H7 (cell line): Measurements from ENCODE around the gene ADCY5. TPM values are rescaled to one million over a fixed set of nuclear protein-coding genes. Genes with fewer than 3 reads are reported as not detected.

Source experiments
- DNase-seq: peaks from one replicate; pipeline ENCODE4 v3.0.0; 2012
- H3K27me3 ChIP-seq: 2 replicates; pipeline ENCODE4 v1.6.0; 2011; ENCODE audit warnings: mild to moderate bottlenecking, low read length; ENCODE audit not compliant: control insufficient read depth, insufficient read depth
- H3K36me3 ChIP-seq: replicated peaks from 2 replicates; pipeline ENCODE4 v1.5.1; 2011; ENCODE audit warnings: low read length; ENCODE audit not compliant: control insufficient read depth, insufficient read depth
- H3K4me3 ChIP-seq: 2 replicates; pipeline ENCODE4 v1.5.1; 2011; ENCODE audit warnings: low read depth, mild to moderate bottlenecking, control low read depth, low read length, moderate library complexity; ENCODE audit not compliant: insufficient read depth
- total RNA-seq: library from RNA; depleted of rRNA; stranded (reverse); fragments of >200 nt; shearing (Covaris generic); gene quantifications from 2 replicates; pipeline ENCODE4 v1.2.3, GENCODE V29; 2014

ADCY5 gene
- total RNA-seq, 1 experiment from 2014 or later: 2.4 TPM

- Histone ChIP-seq H3K27me3 (no peaks in the 10 kb centered on the region; the same call in 1 of the 2 replicates), H3K4me3 (no peak overlapping the region), H3K36me3 (no peaks in the 10 kb centered on the region)
- no peak for DNase-seq
Observed at GRCh38 chr3:123385499-123385898, 63.4 kb downstream of the ADCY5 start.

- Histone ChIP-seq H3K27me3 (no peaks in the 10 kb centered on the region; the same call in 1 of the 2 replicates), H3K4me3 (no peak overlapping the region), H3K36me3 (no peaks in the 10 kb centered on the region)
- no peak for DNase-seq
Observed at GRCh38 chr3:123385001-123385401, 63.9 kb downstream of the ADCY5 start.

GRCh38 chr3:123384256-123384655 is 64.6 kb downstream of the ADCY5 start:
- no peak overlapping the region for H3K4me3 ChIP-seq
- no peak for DNase-seq
- no peaks in the 10 kb centered on the region for H3K36me3 ChIP-seq
- no peaks in the 10 kb centered on the region; the same call in 1 of the 2 replicates for H3K27me3 ChIP-seq

- DNase-seq: peak; percentile 73
- Histone ChIP-seq H3K27me3 (no peaks in the 10 kb centered on the region; the same call in 1 of the 2 replicates), H3K36me3 (no peaks in the 10 kb centered on the region), H3K4me3 (no peak overlapping the region)
Observed at GRCh38 chr3:123383091-123384053, 65.5 kb downstream of the ADCY5 start.

- DNase-seq: no peak
- Histone ChIP-seq H3K27me3 (no peaks in the 10 kb centered on the region), H3K4me3 (no peak overlapping the region)
Observed at GRCh38 chr3:123380261-123380660, 68.6 kb downstream of the ADCY5 start.

GRCh38 chr3:123379041-123379830 is 69.7 kb downstream of the ADCY5 start:
- no peak for DNase-seq
- Histone ChIP-seq H3K4me3 (no peak overlapping the region), H3K27me3 (no peaks in the 10 kb centered on the region), H3K36me3 (no peaks in the 10 kb centered on the region)

More at GRCh38 chr3:123380261-123380660, 68.6 kb downstream of the ADCY5 start:
- H3K36me3 ChIP-seq: no peaks in the 10 kb centered on the region

- H3K4me3 ChIP-seq: no peak overlapping the region
- H3K27me3 ChIP-seq: no peaks in the 10 kb centered on the region
- H3K36me3 ChIP-seq: no peaks in the 10 kb centered on the region
- DNase-seq: no peak
Observed at GRCh38 chr3:123378409-123378915, 70.4 kb downstream of the ADCY5 start.

GRCh38 chr3:123377243-123377740 is 71.6 kb downstream of the ADCY5 start:
- Histone ChIP-seq H3K36me3 (no peaks in the 10 kb centered on the region), H3K4me3 (no peak overlapping the region), H3K27me3 (no peaks in the 10 kb centered on the region)
- DNase-seq: no peak

- no peaks in the 10 kb centered on the region for H3K36me3 ChIP-seq
- no peaks in the 10 kb centered on the region for H3K27me3 ChIP-seq
- no peak overlapping the region for H3K4me3 ChIP-seq
- no peak for DNase-seq
Observed at GRCh38 chr3:123376451-123377242, 72.2 kb downstream of the ADCY5 start.

GRCh38 chr3:123375014-123375940 is 73.6 kb downstream of the ADCY5 start:
- no peak for DNase-seq

GRCh38 chr3:123374016-123374415 is 74.9 kb downstream of the ADCY5 start:
- H3K4me3 ChIP-seq: no peak overlapping the region
- no peaks in the 10 kb centered on the region for H3K27me3 ChIP-seq
- no peak for DNase-seq
- H3K36me3 ChIP-seq: no peaks in the 10 kb centered on the region

More at GRCh38 chr3:123375014-123375940, 73.6 kb downstream of the ADCY5 start:
- Histone ChIP-seq H3K4me3 (no peak overlapping the region), H3K27me3 (no peaks in the 10 kb centered on the region), H3K36me3 (no peaks in the 10 kb centered on the region)

GRCh38 chr3:123373474-123373987 is 75.4 kb downstream of the ADCY5 start:
- H3K27me3 ChIP-seq: no peaks in the 10 kb centered on the region

More at GRCh38 chr3:123373474-123373987, 75.4 kb downstream of the ADCY5 start:
- no peaks in the 10 kb centered on the region for H3K36me3 ChIP-seq
- no peak for DNase-seq
- H3K4me3 ChIP-seq: no peak overlapping the region
